ENCODE measurements around the gene RANGAP1.

DNA sequence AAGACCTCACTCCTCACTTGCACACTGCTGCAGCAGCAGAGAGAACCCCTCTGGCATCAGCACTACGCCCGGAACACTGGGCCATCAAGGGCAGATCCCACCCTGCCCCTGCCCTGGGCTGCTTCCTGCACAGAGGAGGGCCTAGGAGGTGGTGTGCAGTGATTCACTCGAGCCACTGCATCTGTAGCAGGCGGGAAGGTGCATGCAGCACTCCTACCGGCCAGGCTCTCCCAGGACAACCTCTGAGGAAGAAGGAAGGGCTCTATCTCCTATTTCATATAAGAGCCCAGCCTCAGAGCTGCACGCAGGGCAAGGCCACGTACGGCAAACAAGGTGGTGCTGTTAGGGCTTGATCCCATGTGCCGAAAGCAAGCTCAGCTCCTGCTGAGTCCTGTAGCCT is 14.2 kb downstream of the RANGAP1 start:
- TF ChIP-seq, protein P1, sequence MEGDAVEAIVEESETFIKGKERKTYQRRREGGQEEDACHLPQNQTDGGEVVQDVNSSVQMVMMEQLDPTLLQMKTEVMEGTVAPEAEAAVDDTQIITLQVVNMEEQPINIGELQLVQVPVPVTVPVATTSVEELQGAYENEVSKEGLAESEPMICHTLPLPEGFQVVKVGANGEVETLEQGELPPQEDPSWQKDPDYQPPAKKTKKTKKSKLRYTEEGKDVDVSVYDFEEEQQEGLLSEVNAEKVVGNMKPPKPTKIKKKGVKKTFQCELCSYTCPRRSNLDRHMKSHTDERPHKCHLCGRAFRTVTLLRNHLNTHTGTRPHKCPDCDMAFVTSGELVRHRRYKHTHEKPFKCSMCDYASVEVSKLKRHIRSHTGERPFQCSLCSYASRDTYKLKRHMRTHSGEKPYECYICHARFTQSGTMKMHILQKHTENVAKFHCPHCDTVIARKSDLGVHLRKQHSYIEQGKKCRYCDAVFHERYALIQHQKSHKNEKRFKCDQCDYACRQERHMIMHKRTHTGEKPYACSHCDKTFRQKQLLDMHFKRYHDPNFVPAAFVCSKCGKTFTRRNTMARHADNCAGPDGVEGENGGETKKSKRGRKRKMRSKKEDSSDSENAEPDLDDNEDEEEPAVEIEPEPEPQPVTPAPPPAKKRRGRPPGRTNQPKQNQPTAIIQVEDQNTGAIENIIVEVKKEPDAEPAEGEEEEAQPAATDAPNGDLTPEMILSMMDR (conservative IDR thresholded peaks at IDR 0.05; ENCODE audit: low read length) = no peak
- TF ChIP-seq EZH2phosphoT487 (IDR thresholded peaks at IDR 0.05; ENCODE audit: borderline replicate concordance, low read depth, low read length) = no peak

All from OCI-LY7 (cell line).